K562 (cell line): Measurements from ENCODE around the gene RUNX1. TPM values are rescaled to one million over a fixed set of nuclear protein-coding genes. Genes with fewer than 3 reads are reported as not detected.

ENCODE experiments used
- CAMTA2 ChIP-seq: fragments of 250-450 bp; sonication (Bioruptor Pico); conservative IDR thresholded peaks from 2 replicates; pipeline ENCODE4 v1.5.1; 2022
- DACH1 ChIP-seq: fragments of 450-650 bp; IDR thresholded peaks from 2 replicates; pipeline ENCODE4 v1.6.1; 2018; ENCODE audit not compliant: partially characterized antibody
- ELF4 ChIP-seq: fragments of 450-650 bp; formaldehyde crosslinking; IDR thresholded peaks from 2 replicates; pipeline ENCODE4 v1.4.0; 2022; ENCODE audit warnings: missing genetic modification characterization
- EP300 ChIP-seq: IDR thresholded peaks from 2 replicates; pipeline ENCODE4 v1.6.1; 2012; ENCODE audit warnings: low read length, improper control_type of control experiment
- HMGN3 ChIP-seq: IDR thresholded peaks from 2 replicates; pipeline ENCODE4 v1.6.1; 2011; ENCODE audit warnings: borderline replicate concordance, low read depth, mild to moderate bottlenecking, mixed read lengths, low read length; ENCODE audit not compliant: insufficient read length; ENCODE audit errors: extremely low read depth
- KLF6 ChIP-seq: fragments of 250-450 bp; sonication (Bioruptor Pico); IDR thresholded peaks from 2 replicates; pipeline ENCODE4 v1.4.0; 2020; ENCODE audit warnings: mild to moderate bottlenecking, moderate library complexity, borderline replicate concordance
- MNT ChIP-seq, 2 experiments: fragments of 450-650 bp; conservative IDR thresholded peaks; 2 replicates each; pipeline ENCODE4 v1.6.1; 2017; ENCODE audit warnings: mild to moderate bottlenecking in 2 of 2, moderate library complexity in 2 of 2
- NBN ChIP-seq: fragments of 450-650 bp; IDR thresholded peaks from 2 replicates; pipeline ENCODE4 v1.6.1; 2016; ENCODE audit warnings: low read depth, mild to moderate bottlenecking
- NR4A1 ChIP-seq, 2 experiments: fragments of 250-450 bp in 1 of 2; fragments of 450-650 bp in 1 of 2; sonication (Bioruptor Pico) in 1 of 2; IDR thresholded peaks; 2 replicates each; pipeline versions ENCODE4 v1.4.0 to v1.6.1; 2016 to 2020; ENCODE audit warnings: mild to moderate bottlenecking in 2 of 2, missing compliant biosample characterization in 1 of 2, missing genetic modification characterization in 1 of 2, moderate library complexity in 1 of 2
- RUNX1 ChIP-seq: sonication (generic); IDR thresholded peaks from 2 replicates; pipeline ENCODE4 v1.6.1; 2016; ENCODE audit warnings: antibody characterized with exemption, low read depth
- SMARCA4 ChIP-seq: fragments of 450-650 bp; IDR thresholded peaks from 2 replicates; pipeline ENCODE4 v1.6.1; 2016
- SOX6 ChIP-seq: fragments of 450-650 bp; IDR thresholded peaks from 2 replicates; pipeline ENCODE4 v1.6.1; 2014; ENCODE audit warnings: mild to moderate bottlenecking
- UBTF ChIP-seq, 2 experiments: IDR thresholded peaks; 2 replicates each; pipeline ENCODE4 v1.6.1; 2012; ENCODE audit warnings: improper control_type of control experiment in 2 of 2, low read depth in 2 of 2, low read length in 2 of 2, borderline replicate concordance in 1 of 2
- WHSC1 ChIP-seq: IDR thresholded peaks from one replicate; pipeline ENCODE4 v1.6.1; 2012; ENCODE audit warnings: low read length, control low read depth, inconsistent platforms
- ZBTB26 ChIP-seq: fragments of 450-650 bp; formaldehyde crosslinking; IDR thresholded peaks from 2 replicates; pipeline ENCODE4 v1.4.0; 2022; ENCODE audit warnings: missing genetic modification characterization
- ZNF263 ChIP-seq: sonication (generic); formaldehyde crosslinking; IDR thresholded peaks from 2 replicates; pipeline ENCODE4 v1.8.0; 2022; ENCODE audit warnings: mild to moderate bottlenecking, missing genetic modification reagents, borderline replicate concordance
- ZNF512 ChIP-seq: IDR thresholded peaks from 2 replicates; pipeline ENCODE4 v1.6.1; 2016; ENCODE audit warnings: missing genetic modification characterization, missing compliant biosample characterization
- polyA plus RNA-seq, 8 experiments: library from polyadenylated mRNA; depleted of rRNA in 4 of 8; stranded (reverse) in 5 of 8; unstranded in 3 of 8; fragments of >200 nt; fragmentation: Nextera tagmentation in 2 of 8; fragmentation: Illumina TruSeq in 1 of 8; extraction: Ambion mirVana in 2 of 8; extraction: Trizol in 1 of 8; gene quantifications; 2 replicates each; pipeline versions ENCODE4 v1.2.1 to v1.2.3, GENCODE V29; 2011 to 2014; ENCODE audit warnings: inconsistent platforms in 1 of 8, missing spikeins in 1 of 8
- total RNA-seq, 7 experiments: library from RNA; depleted of rRNA in 6 of 7; stranded (reverse); fragments of >200 nt in 6 of 7; fragmentation: Illumina TruSeq in 2 of 7; extraction: Trizol in 2 of 7; gene quantifications; 2 replicates each; pipeline versions ENCODE4 v1.2.1 to v1.2.3, GENCODE V29; 2011 to 2021; ENCODE audit warnings: low replicate concordance in 1 of 7

Gene RUNX1
- total and polyA plus RNA-seq, 9 of the 15 experiments (the other 6 are each of a cell fraction or from before 2014, with no cell fraction given): 2.2 to 68.6 (median 17.8) TPM

GRCh38 chr21:34909492-34910292 lies 139.4 kb downstream of the RUNX1 start (continued):
- TF ChIP-seq MNT (conservative IDR thresholded peaks at IDR 0.05) (no peak), SMARCA4 (0 out of 2 replicates have a peak, but pooled peaks have one; percentile 69), UBTF (IDR thresholded peaks at IDR 0.05; ENCODE audit: borderline replicate concordance in 1 of 2, low read depth in 2 of 2, low read length in 2 of 2) (no peak), DACH1 (no peak), ZBTB26 (CRISPR knock-in tag) (0 out of 2 replicates have a peak, but pooled peaks have one; percentile 61), NR4A1 (CRISPR knock-in tag; IDR thresholded peaks at IDR 0.05) (no peak), NR4A1 (tag; IDR thresholded peaks at IDR 0.05) (peak; percentile 14; the same call in 1 of the 2 replicates), KLF6 (CRISPR knock-in tag) (no peak), ZNF512 (tag) (peak; percentile 85), SOX6 (peak; percentile 85), WHSC1 (no peak), NBN (0 out of 2 replicates have a peak, but pooled peaks have one; percentile 40), ELF4 (CRISPR knock-in tag) (peak; percentile 94), RUNX1 (no peak), CAMTA2 (CRISPR knock-in tag) (no peak), EP300 (no peak), ZNF263 (CRISPR knock-in tag) (peak; percentile 13; the same call in 1 of the 2 replicates), HMGN3 (no peak)
